Right cardiac atrium (tissue), 5 donors: ENCODE results near the gene NOTCH4. TPM values are rescaled to one million over a fixed set of nuclear protein-coding genes. Genes with fewer than 3 reads are reported as not detected.
A peak's percentile ranks its signal among the peaks of the same experiment; 100 is the strongest.

Experiments
- ATAC-seq, 2 donors: fragments of 200-7000 bp; cut with Tn5 transposase; one replicate each; pipeline versions ENCODE4 v1.8.0 to v1.9.1; 2020; ENCODE audit warnings: moderate library complexity in 2 of 2, mild to moderate bottlenecking in 1 of 2
- DNase-seq, 3 donors: peaks; one replicate each; pipeline ENCODE4 v3.0.0-alpha.2; 2020
- H3K27ac ChIP-seq: one replicate; pipeline ENCODE4 v1.5.1; 2013; ENCODE audit warnings: mild to moderate bottlenecking, low read length, control low read depth, moderate library complexity
- H3K27me3 ChIP-seq: one replicate; pipeline ENCODE4 v1.6.1; 2013; ENCODE audit not compliant: control insufficient read depth, insufficient read depth
- H3K4me1 ChIP-seq: one replicate; pipeline ENCODE4 v1.6.1; 2013; ENCODE audit warnings: low read length; ENCODE audit not compliant: control insufficient read depth, insufficient read depth
- H3K4me3 ChIP-seq: one replicate; pipeline ENCODE4 v1.5.1; 2013; ENCODE audit warnings: low read length, control low read depth
- H3K9me3 ChIP-seq: one replicate; pipeline ENCODE4 v1.6.1; 2013; ENCODE audit warnings: low read length; ENCODE audit not compliant: control insufficient read depth
- WGBS: extraction: QIAGEN DNeasy Blood & Tissue Kit; methylation state at CpG from one replicate; pipeline ENCODE4 v1.1.7; 2013; 5-methylcytosine and 5-hydroxymethylcytosine counted together
- intact Hi-C, 4 donors: fragments of 100-400 bp; cut with DNase I; formaldehyde crosslinking; loops; one replicate each; pipeline versions ENCODE4 v1.11.0 to v1.14.0; 2022 to 2023
- microRNA-seq, 2 donors: library from miRNA; unstranded; fragments of <30 nt; microRNA quantifications; one replicate each; pipeline ENCODE4 v1.2.0, GENCODE V29; 2020 to 2021
- polyA plus RNA-seq: library from polyadenylated mRNA; stranded (reverse); fragments of 200-250 nt; gene quantifications from one replicate; pipeline ENCODE4 v1.2.3, GENCODE V29; 2013
- total RNA-seq, 4 donors: library from RNA; stranded (reverse); fragmentation: NEBNext Ultra II Directional; extraction: Animal tissue kit (Norgen Biotek cat#: 25700); gene quantifications; one replicate each; pipeline ENCODE4 v1.2.1, GENCODE V29; 2021
- donor health status: healthy with polysubstance abuse.
- donor health status: DM: no; HTN: yes; CAD: no.
- donor health status: DM: no; HTN: no; CAD: no.
- donor health status: DM: no; HTN: yes; CAD: no; lungs with severe emphysema.
- donor health status: DM: yes; HTN: yes; CAD: no.

Gene NOTCH4
- total and polyA plus RNA-seq, 5 donors, result 14.4 to 33.5 (median 26.1) TPM

DNA sequence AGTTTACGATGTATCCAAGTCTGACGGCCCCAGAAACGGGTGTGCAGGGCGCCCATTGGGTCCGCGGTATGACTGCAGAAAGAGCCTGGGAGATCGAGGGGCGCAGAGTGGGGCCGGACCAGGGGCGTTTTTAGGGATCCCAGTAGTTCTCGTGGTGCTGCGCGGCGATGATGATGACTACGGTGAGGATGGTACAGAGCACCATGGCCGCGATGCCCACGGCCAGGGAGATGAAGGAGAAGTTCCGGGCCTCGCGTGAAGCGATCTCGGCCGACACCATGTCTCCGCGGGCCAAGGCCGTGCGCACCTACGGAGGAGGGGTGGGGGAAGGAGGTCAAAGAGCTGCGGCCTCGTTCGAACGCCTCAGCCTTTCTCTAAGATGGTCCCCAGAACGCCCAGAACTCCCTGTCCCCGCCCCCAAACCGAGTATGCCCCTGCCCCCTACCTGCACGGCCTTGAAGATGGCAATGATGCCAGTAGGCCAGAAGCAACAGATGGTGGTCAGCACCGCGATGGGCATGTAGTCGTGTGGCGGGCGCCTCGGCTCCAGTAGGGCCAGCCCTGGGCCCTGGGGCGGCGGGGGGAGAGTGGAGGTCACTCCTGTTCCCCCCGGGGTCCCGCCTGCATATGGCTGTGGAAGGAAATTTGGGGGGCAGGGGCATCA lies 74.6 kb downstream of the NOTCH4 start:
- H3K27me3 ChIP-seq, result no peaks in the 10 kb centered on the region
- ATAC-seq, result no peak
- WGBS, result 47% methylated on average over 47 of the region's 47 CpGs
- H3K4me1 ChIP-seq, result no peaks in the 10 kb centered on the region
- DNase-seq, result peak in 1 of 3 donors; percentile 58
- no peak overlapping the region for H3K27ac ChIP-seq
- intact Hi-C loops, result no loop called here
- peak overlapping the region; percentile 34 for H3K4me3 ChIP-seq
- H3K9me3 ChIP-seq, result no peaks in the 10 kb centered on the region

DNA sequence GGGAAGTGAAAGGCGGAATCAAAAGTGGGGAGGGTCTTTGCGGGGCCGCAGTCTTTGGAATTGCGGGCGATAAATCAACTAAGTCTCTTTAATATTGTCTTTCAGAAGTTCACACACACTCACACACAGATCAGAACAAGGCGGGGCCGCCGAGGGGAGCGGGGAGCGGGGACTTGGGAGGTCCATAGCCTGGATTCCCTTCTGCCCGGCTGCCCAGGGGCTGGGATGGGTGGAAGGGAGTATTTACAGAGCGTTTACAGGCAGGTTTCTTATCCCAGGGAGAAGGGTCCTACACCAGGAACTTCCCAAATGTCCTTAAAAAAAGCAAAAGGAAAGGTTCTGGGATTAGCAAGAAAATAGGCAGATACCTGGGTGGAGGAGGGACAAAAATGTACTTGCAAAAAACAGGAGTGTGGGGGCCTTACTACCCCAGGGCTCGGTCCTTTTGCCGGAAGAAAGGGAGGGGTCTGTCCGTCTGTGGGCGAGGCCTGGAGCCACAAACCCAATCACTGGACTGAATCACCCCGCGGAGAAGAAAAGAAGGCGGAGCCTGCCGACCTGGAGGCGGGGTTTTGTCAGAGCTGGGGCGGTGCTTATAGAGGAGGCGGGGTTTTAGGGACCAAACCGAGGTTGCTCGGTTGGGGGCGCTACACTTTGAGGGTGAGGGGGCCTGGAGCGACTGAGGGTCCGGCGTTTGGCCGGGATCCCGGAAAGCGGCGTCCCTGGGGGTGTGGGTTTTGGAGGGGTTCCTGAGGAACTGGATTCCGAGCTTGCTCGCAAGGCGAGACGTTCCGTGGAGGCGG lies 75.4 kb downstream of the NOTCH4 start:
- ATAC-seq (peak; percentile 62 to 82), DNase-seq (peak; percentile 75 to 89 (median 87))
- WGBS, result 32% methylated on average over 39 of the region's 39 CpGs
- Histone ChIP-seq H3K27me3 (no peaks in the 10 kb centered on the region), H3K4me3 (peak overlapping the region; percentile 57), H3K27ac (no peak overlapping the region), H3K9me3 (no peaks in the 10 kb centered on the region), H3K4me1 (no peaks in the 10 kb centered on the region)
- intact Hi-C loops, result no loop called here

DNA sequence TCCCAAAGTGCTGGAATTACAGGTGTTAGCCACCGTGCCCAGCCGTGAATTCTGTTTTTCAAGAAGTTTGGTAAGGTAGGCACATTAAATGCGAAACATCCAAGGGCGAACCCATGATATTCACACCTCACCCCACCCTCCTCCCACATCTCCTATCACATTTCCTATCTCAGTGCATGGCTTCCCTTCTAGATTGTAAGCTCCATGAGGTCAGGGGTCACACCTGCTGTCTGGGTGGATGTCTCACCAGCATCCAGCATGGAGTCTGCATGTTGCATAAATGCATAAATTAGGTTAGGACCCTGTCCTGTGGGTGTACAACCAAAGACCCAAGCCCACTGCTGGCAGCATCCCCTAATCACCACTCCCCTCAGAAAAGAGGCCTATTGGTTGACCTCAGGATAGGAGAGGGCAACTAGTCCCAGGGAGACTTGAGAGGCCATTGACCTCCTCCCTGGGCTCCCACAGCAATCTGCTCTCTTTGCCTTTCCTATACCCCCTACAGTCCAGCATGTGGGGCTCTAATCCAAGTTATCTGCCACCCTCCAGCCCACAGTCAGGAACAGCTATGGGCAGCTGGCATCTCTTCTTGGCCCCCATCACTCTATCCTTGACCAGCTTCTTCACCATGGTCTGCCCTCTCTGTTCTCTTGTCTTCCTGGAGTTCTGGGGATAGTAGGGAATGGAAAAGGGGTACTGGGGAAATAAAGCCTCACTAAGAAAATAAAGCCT lies 76.3 kb downstream of the NOTCH4 start:
- H3K27ac ChIP-seq, result no peak overlapping the region
- ATAC-seq, result no peak
- no peaks in the 10 kb centered on the region for H3K4me1 ChIP-seq
- no peaks in the 10 kb centered on the region for H3K27me3 ChIP-seq
- H3K9me3 ChIP-seq, result no peaks in the 10 kb centered on the region
- no peak for DNase-seq
- intact Hi-C loops, result no loop called here
- 91% methylated on average over 4 of the region's 4 CpGs for WGBS
- H3K4me3 ChIP-seq, result no peak overlapping the region

DNA sequence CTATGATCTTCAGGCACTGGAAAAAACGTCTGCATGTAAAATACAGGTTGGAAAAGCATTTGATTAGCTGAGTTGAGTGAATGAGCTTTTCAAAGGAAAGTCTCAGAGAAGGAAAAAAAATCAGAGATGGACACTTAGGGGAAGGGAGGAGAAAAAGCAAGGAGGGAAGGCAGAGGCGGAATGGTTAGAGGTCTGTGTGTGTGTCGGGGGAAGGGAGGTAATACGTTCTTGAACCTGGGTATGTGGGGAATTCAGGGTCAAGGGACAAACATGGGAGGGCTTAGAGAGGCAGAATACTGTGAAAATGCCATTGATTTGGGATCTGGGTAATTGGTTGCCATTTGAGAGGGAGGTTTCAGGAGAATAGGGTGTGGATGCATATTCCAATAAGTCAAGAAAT lies 77.2 kb downstream of the NOTCH4 start:
- intact Hi-C loops, result no loop called here

DNA sequence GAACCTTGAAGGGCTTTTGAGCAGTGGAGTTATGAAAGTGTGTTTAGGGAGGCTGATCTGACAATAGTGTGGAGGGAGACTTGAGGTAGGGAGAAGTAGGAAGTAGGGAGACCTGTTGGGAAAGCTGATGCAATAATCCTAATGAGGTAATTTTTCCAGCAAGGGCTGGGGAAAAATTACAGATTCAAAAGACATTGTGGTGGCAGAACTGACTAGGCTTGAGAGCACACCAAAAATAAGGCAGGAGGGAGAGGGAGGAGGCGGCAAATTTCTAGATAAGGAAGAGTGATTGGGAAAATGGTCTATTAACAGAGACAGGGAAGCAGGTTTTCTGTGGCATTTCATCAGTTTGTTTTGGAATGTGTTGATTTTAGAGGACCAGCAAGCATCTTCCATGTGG lies 77.6 kb downstream of the NOTCH4 start:
- Histone ChIP-seq H3K4me1 (no peaks in the 10 kb centered on the region), H3K27me3 (no peaks in the 10 kb centered on the region), H3K27ac (no peak overlapping the region), H3K9me3 (no peaks in the 10 kb centered on the region), H3K4me3 (no peak overlapping the region)
- 39% methylated on average over 1 of the region's 1 CpG for WGBS
- intact Hi-C loops, result no loop called here
- ATAC-seq, result no peak
- no peak for DNase-seq

More for the DNA sequence above, 77.2 kb downstream of the NOTCH4 start:
- H3K4me1 ChIP-seq, result no peaks in the 10 kb centered on the region
- DNase-seq (no peak), ATAC-seq (no peak)
- H3K4me3 ChIP-seq, result no peak overlapping the region
- H3K27ac ChIP-seq, result no peak overlapping the region
- H3K27me3 ChIP-seq, result no peaks in the 10 kb centered on the region
- no peaks in the 10 kb centered on the region for H3K9me3 ChIP-seq
- WGBS, result 30% methylated on average over 4 of the region's 4 CpGs

Small RNA genes lying within 50 kb of the gene (microRNA-seq; reads per million reads assigned to microRNA genes)
- gene MIR6721 (1.1 to 3.4 reads per million in 2 donors), gene MIR6833 (0.42 to 0.54 reads per million in 2 donors)

Other genes starting within 250 kb of the NOTCH4 start
- gene C4A, start 242.0 kb downstream of the NOTCH4 start, total RNA-seq, result 100 to 1,000 TPM in 3 of 4 donors, 10 to 100 TPM in 1; 91.0 to 154 (median 139) TPM
- gene C4A, start 242.0 kb downstream of the NOTCH4 start, polyA plus RNA-seq, result 40.7 TPM
- gene C4B, start 209.3 kb downstream of the NOTCH4 start, total RNA-seq, result 100 to 1,000 TPM in 3 of 4 donors, 10 to 100 TPM in 1; 86.0 to 163 (median 139) TPM
- 41.2 TPM for gene C4B, start 209.3 kb downstream of the NOTCH4 start, polyA plus RNA-seq
- 1 to 10 TPM in 1 of 4 donors, under 1 TPM in 2, not detected in 1; 0.47 to 3.2 (median 0.51) TPM for gene CYP21A2, start 185.7 kb downstream of the NOTCH4 start, total RNA-seq
- 0.48 TPM for gene CYP21A2, start 185.7 kb downstream of the NOTCH4 start, polyA plus RNA-seq
- 100 to 1,000 TPM in 3 of 4 donors, 10 to 100 TPM in 1; 77.9 to 182 (median 115) TPM for gene TNXB, start 114.7 kb downstream of the NOTCH4 start, total RNA-seq
- gene TNXB, start 114.7 kb downstream of the NOTCH4 start, polyA plus RNA-seq, result 99.0 TPM
- 10 to 100 TPM; 35.2 to 44.9 (median 38.5) TPM for gene ATF6B, start 95.8 kb downstream of the NOTCH4 start, total RNA-seq
- gene ATF6B, start 95.8 kb downstream of the NOTCH4 start, polyA plus RNA-seq, result 29.2 TPM
- 1 to 10 TPM; 2.9 to 3.6 (median 3.1) TPM for gene FKBPL, start 93.8 kb downstream of the NOTCH4 start, total RNA-seq
- gene FKBPL, start 93.8 kb downstream of the NOTCH4 start, polyA plus RNA-seq, result 3.5 TPM
- 1 to 10 TPM; 1.5 to 3.3 (median 1.8) TPM for gene PRRT1, start 72.1 kb downstream of the NOTCH4 start, total RNA-seq
- gene PRRT1, start 72.1 kb downstream of the NOTCH4 start, polyA plus RNA-seq, result 2.6 TPM
- gene PPT2, start 69.9 kb downstream of the NOTCH4 start, total RNA-seq, result 10 to 100 TPM; 26.1 to 30.5 (median 30.1) TPM
- 22.4 TPM for gene PPT2, start 69.9 kb downstream of the NOTCH4 start, polyA plus RNA-seq
- 10 to 100 TPM in 3 of 4 donors, 1 to 10 TPM in 1; 8.4 to 16.9 (median 12.9) TPM for gene EGFL8, start 59.5 kb downstream of the NOTCH4 start, total RNA-seq
- 12.6 TPM for gene EGFL8, start 59.5 kb downstream of the NOTCH4 start, polyA plus RNA-seq
- 10 to 100 TPM; 56.9 to 67.2 (median 63.1) TPM for gene AGPAT1, start 48.0 kb downstream of the NOTCH4 start, total RNA-seq
- 54.9 TPM for gene AGPAT1, start 48.0 kb downstream of the NOTCH4 start, polyA plus RNA-seq
- 10 to 100 TPM; 73.2 to 88.3 (median 76.7) TPM for gene RNF5, start 45.7 kb downstream of the NOTCH4 start, total RNA-seq
- gene RNF5, start 45.7 kb downstream of the NOTCH4 start, polyA plus RNA-seq, result 118 TPM
- 1 to 10 TPM; 1.8 to 3.6 (median 3.5) TPM for gene AGER, start 39.8 kb downstream of the NOTCH4 start, total RNA-seq
- gene AGER, start 39.8 kb downstream of the NOTCH4 start, polyA plus RNA-seq, result 1.6 TPM
- gene PBX2, start 33.9 kb downstream of the NOTCH4 start, total RNA-seq, result 10 to 100 TPM; 44.1 to 61.0 (median 51.8) TPM
- gene PBX2, start 33.9 kb downstream of the NOTCH4 start, polyA plus RNA-seq, result 44.7 TPM
- gene GPSM3, start 31.4 kb downstream of the NOTCH4 start, total RNA-seq, result 1 to 10 TPM; 5.9 to 9.5 (median 8.3) TPM
- 4.0 TPM for gene GPSM3, start 31.4 kb downstream of the NOTCH4 start, polyA plus RNA-seq
- gene TSBP1, start 147.8 kb upstream of the NOTCH4 start, total RNA-seq, result not detected
- gene TSBP1, start 147.8 kb upstream of the NOTCH4 start, polyA plus RNA-seq, result not detected
- not detected for gene BTNL2, start 183.1 kb upstream of the NOTCH4 start, total RNA-seq
- not detected for gene BTNL2, start 183.1 kb upstream of the NOTCH4 start, polyA plus RNA-seq
- 100 to 1,000 TPM in 1 of 4 donors, 10 to 100 TPM in 3; 79.4 to 139 (median 88.9) TPM for gene HLA-DRA, start 215.8 kb upstream of the NOTCH4 start, total RNA-seq
- gene HLA-DRA, start 215.8 kb upstream of the NOTCH4 start, polyA plus RNA-seq, result 66.7 TPM